Stomach (tissue), 4 donors: ENCODE data around the gene KCNK15.

Experiments
- POLR2A ChIP-seq, 4 donors: fragments of 450-650 bp; IDR thresholded peaks; one replicate each; pipeline ENCODE4 v1.6.1; 2016; ENCODE audit warnings: antibody characterized with exemption in 4 of 4, control low read depth in 2 of 4, mild to moderate bottlenecking in 1 of 4, moderate library complexity in 1 of 4
- POLR2AphosphoS5 ChIP-seq, 3 donors: sonication (generic); formaldehyde crosslinking; IDR thresholded peaks; one replicate each; pipeline ENCODE4 v1.6.1; 2016; ENCODE audit warnings: antibody characterized with exemption in 3 of 3
- TF ChIP-seq, protein P1 (sequence below), 7 experiments: fragments of 450-650 bp in 4 of 7; fragments of 200-600 bp in 3 of 7; sonication (generic) in 3 of 7; IDR thresholded peaks; one replicate each; pipeline ENCODE4 v1.5.1; 2016 to 2019; ENCODE audit warnings: antibody characterized with exemption in 7 of 7, control low read depth in 2 of 7, mild to moderate bottlenecking in 1 of 7

DNA sequence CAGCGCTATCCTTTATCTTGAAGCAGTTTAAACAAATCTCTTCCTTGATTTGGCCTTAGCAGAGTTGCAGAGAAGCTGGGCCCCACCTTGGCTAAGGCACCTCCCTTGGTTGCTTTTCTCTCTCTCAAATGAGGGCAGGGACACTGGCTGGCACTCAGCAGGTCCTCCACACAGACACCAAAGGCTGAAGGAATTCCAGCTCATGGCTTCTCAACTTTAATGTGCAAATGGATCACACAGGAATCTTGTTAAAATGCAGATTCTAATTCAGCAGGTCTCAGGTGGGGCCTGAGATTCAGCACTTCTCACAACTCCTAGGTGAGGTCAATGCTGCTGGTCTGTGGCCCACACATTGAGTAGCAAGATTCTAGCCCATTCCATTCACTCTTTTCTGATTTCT, 39.0 kb downstream of the KCNK15 start:
- TF ChIP-seq, protein P1, sequence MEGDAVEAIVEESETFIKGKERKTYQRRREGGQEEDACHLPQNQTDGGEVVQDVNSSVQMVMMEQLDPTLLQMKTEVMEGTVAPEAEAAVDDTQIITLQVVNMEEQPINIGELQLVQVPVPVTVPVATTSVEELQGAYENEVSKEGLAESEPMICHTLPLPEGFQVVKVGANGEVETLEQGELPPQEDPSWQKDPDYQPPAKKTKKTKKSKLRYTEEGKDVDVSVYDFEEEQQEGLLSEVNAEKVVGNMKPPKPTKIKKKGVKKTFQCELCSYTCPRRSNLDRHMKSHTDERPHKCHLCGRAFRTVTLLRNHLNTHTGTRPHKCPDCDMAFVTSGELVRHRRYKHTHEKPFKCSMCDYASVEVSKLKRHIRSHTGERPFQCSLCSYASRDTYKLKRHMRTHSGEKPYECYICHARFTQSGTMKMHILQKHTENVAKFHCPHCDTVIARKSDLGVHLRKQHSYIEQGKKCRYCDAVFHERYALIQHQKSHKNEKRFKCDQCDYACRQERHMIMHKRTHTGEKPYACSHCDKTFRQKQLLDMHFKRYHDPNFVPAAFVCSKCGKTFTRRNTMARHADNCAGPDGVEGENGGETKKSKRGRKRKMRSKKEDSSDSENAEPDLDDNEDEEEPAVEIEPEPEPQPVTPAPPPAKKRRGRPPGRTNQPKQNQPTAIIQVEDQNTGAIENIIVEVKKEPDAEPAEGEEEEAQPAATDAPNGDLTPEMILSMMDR (IDR thresholded peaks at IDR 0.05), result no peak
- TF ChIP-seq POLR2A (IDR thresholded peaks at IDR 0.05) (no peak), POLR2AphosphoS5 (IDR thresholded peaks at IDR 0.05) (no peak)
